ENCODE data around the gene TECR.
"Not testable (repeated sequence)": the region's sequence is repeated elsewhere in the genome, so short reads cannot be mapped to it uniquely, and the experiment has no call there.

The TECR gene, protein sequence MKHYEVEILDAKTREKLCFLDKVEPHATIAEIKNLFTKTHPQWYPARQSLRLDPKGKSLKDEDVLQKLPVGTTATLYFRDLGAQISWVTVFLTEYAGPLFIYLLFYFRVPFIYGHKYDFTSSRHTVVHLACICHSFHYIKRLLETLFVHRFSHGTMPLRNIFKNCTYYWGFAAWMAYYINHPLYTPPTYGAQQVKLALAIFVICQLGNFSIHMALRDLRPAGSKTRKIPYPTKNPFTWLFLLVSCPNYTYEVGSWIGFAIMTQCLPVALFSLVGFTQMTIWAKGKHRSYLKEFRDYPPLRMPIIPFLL

GRCh38 chr19:14529254-14530004, at the start of gene TECR:
Gene TECR (plus strand): TSS chr19:14529594. CDS start chr19:14529697, 103 bp downstream.
- peak; percentile 99 to 100 (median 100) for DNase-seq (ENCODE audit: low read depth in 4 of 4, low spot score in 1 of 4)

DNA sequence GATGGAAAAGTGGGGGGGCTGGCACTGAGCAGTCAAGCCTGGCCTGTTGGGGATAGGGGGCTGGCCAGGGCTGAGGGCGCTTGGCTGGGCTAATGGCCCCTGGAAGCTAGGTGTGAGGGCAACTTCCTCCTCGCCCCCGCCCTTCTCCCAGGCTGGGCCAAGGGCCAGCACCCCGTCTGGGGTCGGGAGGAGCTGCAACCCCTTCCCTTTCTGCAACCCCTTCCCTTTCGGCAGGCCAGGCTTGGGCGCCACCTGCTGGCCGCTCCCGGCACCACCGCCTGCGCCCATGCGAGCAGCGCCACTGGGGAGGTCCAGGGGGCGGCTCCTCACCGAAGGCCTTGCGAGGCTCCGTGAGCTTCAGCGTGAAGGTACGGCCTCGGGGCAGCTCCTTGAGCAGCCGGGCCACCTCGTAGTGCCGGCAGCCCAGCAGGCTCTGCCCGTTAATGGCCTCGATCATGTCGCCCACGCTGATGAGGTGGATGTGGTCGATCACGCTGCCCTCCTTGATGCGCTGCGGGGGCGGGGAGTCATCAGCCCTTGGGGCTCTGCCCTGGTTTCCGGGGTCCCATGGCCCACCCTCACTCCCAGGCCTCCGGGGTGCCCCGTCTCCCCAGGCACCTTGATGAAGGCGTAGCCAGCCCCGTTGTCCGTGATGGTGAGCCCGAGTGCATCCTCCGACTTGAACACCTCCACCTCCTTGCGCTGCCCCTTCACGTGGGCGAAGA, 49.3 kb upstream of the TECR start:
- DNase-seq (ENCODE audit: low read depth in 4 of 4, low spot score in 1 of 4), result peak in 2 of 4 experiments; percentile 56 to 61

- DNase-seq (ENCODE audit: low read depth in 4 of 4, low spot score in 1 of 4), result no peak
These were observed 48.7 kb upstream of the TECR start for GRCh38 chr19:14480700-14481079.

DNA sequence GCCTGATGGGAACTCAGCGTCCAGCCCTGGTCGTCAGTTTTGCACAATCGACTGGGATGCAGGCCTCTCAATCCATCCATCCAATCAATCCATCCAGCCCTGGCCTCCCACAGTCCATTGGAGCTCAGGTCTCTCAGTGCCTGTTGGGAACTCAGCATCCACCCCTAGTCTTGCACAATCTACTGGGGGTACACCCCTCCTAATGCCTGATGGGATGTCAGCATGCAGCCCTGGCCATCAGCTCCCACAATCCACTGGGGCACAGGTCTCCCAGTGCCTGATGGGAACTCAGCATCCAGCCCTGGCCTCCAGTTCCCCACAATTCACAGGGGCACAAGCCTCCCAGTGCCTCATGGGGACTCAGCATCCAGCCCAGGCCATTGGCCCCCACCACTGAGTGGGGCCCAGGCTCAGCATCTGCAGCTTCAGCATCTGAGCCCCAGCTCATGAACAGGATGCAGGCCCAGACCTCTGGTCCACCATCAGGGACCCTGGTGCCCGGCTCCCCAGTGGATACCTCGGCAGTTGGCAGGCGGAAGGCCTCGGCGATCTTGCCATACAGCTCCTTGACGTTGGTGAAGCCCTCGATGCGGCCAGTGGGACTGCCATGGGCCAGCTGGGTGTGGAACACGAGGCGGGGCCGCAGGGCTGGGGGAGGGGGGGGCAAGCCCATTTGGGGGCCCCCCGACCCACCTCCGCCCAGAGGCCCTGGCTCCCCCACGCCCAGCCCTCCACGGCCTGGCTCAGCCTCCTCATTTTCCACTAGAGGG, 47.0 kb upstream of the TECR start:
- no peak for DNase-seq (ENCODE audit: low read depth in 4 of 4, low spot score in 1 of 4)

- DNase-seq (ENCODE audit: low read depth in 4 of 4, low spot score in 1 of 4), result no peak
These were observed 41.8 kb upstream of the TECR start for GRCh38 chr19:14487370-14488125.

- DNase-seq (ENCODE audit: low read depth in 4 of 4, low spot score in 1 of 4), result no peak
These were observed 36.5 kb upstream of the TECR start for GRCh38 chr19:14492756-14493337.

- no peak for DNase-seq (ENCODE audit: low read depth in 4 of 4, low spot score in 1 of 4)
These were observed 35.0 kb upstream of the TECR start for GRCh38 chr19:14494411-14494810.

DNA sequence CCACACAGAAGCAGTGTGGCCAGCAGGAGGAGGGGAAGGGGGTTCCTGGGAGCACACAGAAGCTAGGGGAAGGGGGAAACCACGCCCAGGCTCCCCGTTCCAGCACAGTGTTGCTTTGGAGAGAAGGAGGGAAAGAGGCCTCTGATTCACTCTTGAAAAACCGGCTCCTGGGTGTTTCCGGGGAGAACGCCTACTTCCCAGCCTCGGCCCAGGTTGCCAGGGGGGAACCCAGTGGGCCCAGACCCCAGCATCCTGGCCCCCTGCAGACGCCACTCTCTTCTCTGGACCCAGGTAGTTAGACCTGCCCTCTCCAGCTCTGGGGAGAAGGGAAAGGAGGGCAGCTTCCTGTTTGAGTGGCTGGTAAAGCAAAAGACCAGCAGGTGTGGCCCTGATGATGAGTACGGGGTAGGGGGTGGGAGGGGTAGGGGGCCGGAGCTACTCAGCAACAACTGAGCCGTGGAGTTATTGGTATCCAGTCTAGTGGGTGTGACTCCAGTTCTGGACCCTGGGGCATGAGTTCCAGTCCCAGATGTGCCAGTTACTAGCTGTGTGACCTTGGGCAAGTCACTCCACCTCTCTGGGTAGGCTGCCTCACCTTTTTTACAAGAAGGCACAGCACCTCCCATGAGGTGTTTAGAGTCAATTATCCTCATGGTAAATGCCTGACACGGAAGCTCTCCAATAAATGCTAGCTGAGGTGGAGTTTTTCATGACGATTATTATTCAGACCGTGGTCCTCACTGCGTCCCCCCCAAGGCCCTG, 34.3 kb upstream of the TECR start:
- DNase-seq (ENCODE audit: low read depth in 4 of 4, low spot score in 1 of 4), result no peak

DNA sequence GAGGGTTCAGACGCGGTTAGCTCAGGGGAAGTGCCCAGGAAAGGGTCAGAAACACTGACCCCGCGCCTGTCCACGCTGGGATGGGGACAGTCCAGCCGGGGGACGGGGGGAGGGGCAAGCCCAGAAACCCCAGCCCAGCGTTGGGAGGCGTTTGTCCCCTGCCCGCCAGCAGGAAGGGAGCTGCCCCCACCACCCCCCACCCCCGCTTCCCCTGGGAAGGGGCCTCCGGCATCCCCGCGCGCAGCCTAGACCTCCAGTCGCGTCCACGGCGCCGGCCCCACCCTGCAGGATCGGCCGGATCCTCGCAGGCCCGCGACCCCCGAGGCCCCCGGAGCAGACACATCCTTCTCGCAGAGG, 33.7 kb upstream of the TECR start:
- DNase-seq (ENCODE audit: low read depth in 4 of 4, low spot score in 1 of 4), result no peak

DNA sequence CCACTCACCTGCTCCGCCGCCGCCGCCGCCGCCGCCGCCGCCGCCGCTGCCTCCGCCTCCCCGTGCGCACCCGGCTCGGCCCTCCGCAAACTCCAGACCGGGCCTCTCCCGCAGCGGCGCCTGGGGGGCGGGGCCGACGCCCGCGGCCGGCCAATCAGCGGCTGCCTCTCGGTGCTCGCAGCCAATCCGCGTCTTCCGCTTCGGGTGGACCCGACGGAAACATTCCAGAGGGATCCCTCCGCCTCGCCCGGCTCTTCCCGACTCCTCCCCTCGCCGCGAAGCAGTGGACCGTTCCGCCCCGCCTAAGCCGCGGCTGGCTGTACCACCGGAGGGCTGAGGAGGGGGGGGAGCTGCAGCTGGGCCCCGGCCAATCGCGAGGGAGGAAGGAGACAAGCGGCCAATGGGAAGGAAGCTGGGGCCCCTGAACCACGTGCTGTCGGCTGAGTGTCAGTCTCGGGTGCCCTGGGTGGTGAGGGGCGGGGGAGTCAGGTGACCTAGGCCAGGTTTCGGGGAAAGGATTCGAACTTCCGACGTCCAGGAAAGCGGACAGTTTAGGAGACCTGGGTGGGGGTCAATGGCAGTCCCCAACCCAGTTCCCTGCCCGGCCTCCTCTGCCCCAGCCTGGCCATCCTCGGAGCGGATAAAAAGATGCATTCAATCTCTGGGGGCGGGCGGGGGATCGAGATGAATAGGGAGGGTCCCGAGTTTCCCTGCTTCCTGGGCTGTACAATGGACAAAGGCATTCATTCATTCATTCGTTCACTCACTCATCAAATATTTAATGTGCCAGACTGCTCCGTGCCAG, 33.2 kb upstream of the TECR start, which contains the start of gene GIPC1:
Gene GIPC1, minus strand, starts transcription at position 99 of the 805 bp plus-strand sequence. CDS start 13,151 bp downstream, outside the sequence.
- DNase-seq (ENCODE audit: low read depth in 4 of 4, low spot score in 1 of 4), result peak; percentile 56 to 80 (median 68)

GRCh38 chr19:14496834-14497227, 32.6 kb upstream of the TECR start:
- DNase-seq (ENCODE audit: low read depth in 4 of 4, low spot score in 1 of 4), result no peak

DNA sequence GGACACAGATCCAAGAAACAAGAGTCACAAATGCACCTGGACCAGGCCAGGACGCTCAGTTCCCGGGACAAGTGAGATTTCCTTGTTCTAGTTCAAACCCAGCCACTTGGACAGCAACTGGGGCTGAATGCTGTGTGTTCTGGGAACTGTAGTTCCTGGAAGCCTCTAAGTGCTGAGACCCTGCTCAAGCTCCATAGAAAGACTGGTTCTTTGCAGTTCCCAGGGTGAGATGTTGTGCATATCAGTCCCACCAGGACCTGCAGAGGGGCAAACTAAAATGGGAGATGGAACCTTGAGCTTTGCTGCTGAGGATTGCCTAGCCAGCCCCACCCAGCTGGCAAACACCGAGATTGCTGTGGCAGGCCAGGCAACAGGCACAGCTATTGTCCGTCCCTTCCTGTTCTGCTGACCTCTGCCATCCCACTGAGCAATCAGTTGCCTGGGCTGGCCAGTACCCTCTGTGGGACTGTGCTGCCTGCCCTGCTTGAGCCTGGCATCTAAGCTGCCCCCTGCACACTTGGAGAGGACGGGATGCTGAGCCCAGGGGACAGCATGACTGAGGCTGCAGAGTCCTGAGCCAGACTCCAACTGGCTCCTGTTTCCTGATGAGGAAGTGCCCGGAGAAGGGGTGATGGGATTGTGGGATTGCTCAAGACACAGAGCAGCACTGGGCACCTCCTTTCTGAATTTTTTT, 32.0 kb upstream of the TECR start:
- no peak for DNase-seq (ENCODE audit: low read depth in 4 of 4, low spot score in 1 of 4)

DNA sequence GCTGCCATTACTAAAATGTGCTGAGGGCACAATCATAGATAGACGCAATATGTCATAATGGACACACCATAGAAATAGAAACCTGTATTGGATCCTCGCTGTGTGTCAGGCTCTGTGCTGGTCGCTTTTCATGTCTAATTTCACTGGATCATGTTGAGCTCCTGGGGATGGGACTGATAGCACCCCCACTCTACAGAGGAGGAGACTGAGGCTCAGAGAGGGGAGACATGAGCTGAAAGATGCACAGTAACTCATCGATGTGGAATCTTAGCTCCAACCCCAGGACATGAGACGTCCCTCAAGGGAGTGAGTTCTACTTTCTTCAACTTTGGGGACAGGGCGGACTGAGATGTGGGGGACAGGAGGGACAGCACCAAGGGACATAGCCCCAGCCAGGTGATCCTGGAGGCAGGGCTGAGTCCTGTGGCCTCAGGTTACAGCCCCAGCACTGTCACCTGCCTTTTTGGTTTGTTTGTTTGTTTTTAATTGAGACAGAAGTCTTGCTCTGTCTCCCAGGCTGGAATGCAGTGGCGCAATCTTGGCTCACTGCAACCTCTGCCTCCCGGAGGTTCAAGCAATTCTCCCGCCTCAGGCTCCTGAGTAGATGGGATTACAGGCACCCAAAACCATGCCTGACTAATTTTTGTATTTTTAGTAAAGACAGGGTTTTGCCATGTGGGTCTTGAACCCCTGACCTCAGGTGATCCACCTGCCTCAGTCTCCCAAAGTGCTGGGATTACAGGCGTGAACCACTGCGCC, 26.9 kb upstream of the TECR start:
- DNase-seq (ENCODE audit: low read depth in 4 of 4, low spot score in 1 of 4), result no peak

- DNase-seq (ENCODE audit: low read depth in 4 of 4, low spot score in 1 of 4), result no peak
These were observed 26.1 kb upstream of the TECR start for GRCh38 chr19:14503285-14503684.

- not testable (repeated sequence) for DNase-seq (ENCODE audit: low read depth in 4 of 4, low spot score in 1 of 4)
These were observed 24.8 kb upstream of the TECR start for GRCh38 chr19:14504575-14504974.

- DNase-seq (ENCODE audit: low read depth in 4 of 4, low spot score in 1 of 4), result peak in 3 of 4 experiments; percentile 53 to 65 (median 63)
These were observed 23.7 kb upstream of the TECR start for GRCh38 chr19:14505488-14506239.

Data from stimulated activated CD4-positive, alpha-beta T cell treated with anti-CD3 and anti-CD28 coated beads, Interleukin-1b, Interleukin-23, amount 100 ng/mL, for 24 hours (primary cell).